Measurements from ENCODE around the gene IL17RE. TPM values are rescaled to one million over a fixed set of nuclear protein-coding genes. Genes with fewer than 3 reads are reported as not detected.
"Not testable (repeated sequence)": the region's sequence is repeated elsewhere in the genome, so short reads cannot be mapped to it uniquely, and the experiment has no call there.

IL17RE gene
- total RNA-seq, 6 experiments from 2014 or later: 1.1 to 4.6 (median 2.2) TPM

GRCh38 chr3:9937486-9938238, 35.0 kb downstream of the IL17RE start:
- H3K27ac ChIP-seq: no peak overlapping the region
- H3K4me1 ChIP-seq: peaks cover 0 to 22% (median 5%) of the 10 kb centered on the region in 4 donors
- H3K9me3 ChIP-seq: no peaks in the 10 kb centered on the region
- peaks cover 0 to 19% (median 0%) of the 10 kb centered on the region in 4 donors for H3K36me3 ChIP-seq
- TF ChIP-seq CTCF (IDR thresholded peaks at IDR 0.05) (no peak), POLR2A (IDR thresholded peaks at IDR 0.05) (no peak)
- H3K27me3 ChIP-seq: no peaks in the 10 kb centered on the region
- intact Hi-C loops (cut with DNase I): loop anchor here in 1 of 2 donors (10.0 kb wide), 1 partner anchor 287 kb away; no protein-coding TSS in a partner anchor
- DNase-seq (no peak), ATAC-seq (no peak)
- WGBS (ENCODE audit: insufficient coverage, low coverage, low lambda C conversion rate, missing lambda C conversion rate): 89% methylated on average over 11 of the region's 13 CpGs
- H3K4me3 ChIP-seq: no peak overlapping the region

GRCh38 chr3:9938966-9939365, 36.3 kb downstream of the IL17RE start:
- no peak overlapping the region for H3K27ac ChIP-seq
- intact Hi-C loops (cut with DNase I): loop anchor here in 1 of 2 donors (10.0 kb wide), 1 partner anchor 286 kb away; no protein-coding TSS in a partner anchor
- H3K36me3 ChIP-seq: peaks cover 0 to 24% (median 0%) of the 10 kb centered on the region in 4 donors
- DNase-seq (no peak), ATAC-seq (no peak)
- no peaks in the 10 kb centered on the region for H3K27me3 ChIP-seq
- TF ChIP-seq POLR2A (IDR thresholded peaks at IDR 0.05) (no peak), CTCF (IDR thresholded peaks at IDR 0.05) (no peak)
- no peak overlapping the region for H3K4me3 ChIP-seq
- WGBS (ENCODE audit: insufficient coverage, low coverage, low lambda C conversion rate, missing lambda C conversion rate): 94% methylated on average over 2 of the region's 2 CpGs
- H3K9me3 ChIP-seq: no peaks in the 10 kb centered on the region
- peaks cover 0 to 22% (median 5%) of the 10 kb centered on the region in 4 donors for H3K4me1 ChIP-seq

- peaks cover 0 to 24% (median 0%) of the 10 kb centered on the region in 4 donors for H3K36me3 ChIP-seq
- not testable (repeated sequence) for H3K27ac ChIP-seq, H3K27me3 ChIP-seq, DNase-seq, ATAC-seq, H3K4me3 ChIP-seq, H3K9me3 ChIP-seq
- peaks cover 0 to 15% (median 2%) of the 10 kb centered on the region in 4 donors for H3K4me1 ChIP-seq
- WGBS (ENCODE audit: insufficient coverage, low coverage, low lambda C conversion rate, missing lambda C conversion rate): 80% methylated on average over 1 of the region's 32 CpGs
- intact Hi-C loops (cut with DNase I): loop anchor here in 1 of 2 donors (10.0 kb wide), 1 partner anchor 285 kb away; no protein-coding TSS in a partner anchor
Measured at GRCh38 chr3:9939906-9940305, 37.3 kb downstream of the IL17RE start.

GRCh38 chr3:9940746-9941145, 38.1 kb downstream of the IL17RE start:
- intact Hi-C loops (cut with DNase I): no loop called here

More at GRCh38 chr3:9940746-9941145, 38.1 kb downstream of the IL17RE start:
- no peaks in the 10 kb centered on the region for H3K9me3 ChIP-seq
- peaks cover 0 to 7% (median 0%) of the 10 kb centered on the region in 4 donors for H3K4me1 ChIP-seq
- no peaks in the 10 kb centered on the region for H3K27me3 ChIP-seq
- DNase-seq: no peak
- H3K36me3 ChIP-seq: peaks cover 0 to 24% (median 0%) of the 10 kb centered on the region in 4 donors
- TF ChIP-seq POLR2A (IDR thresholded peaks at IDR 0.05) (no peak), CTCF (IDR thresholded peaks at IDR 0.05) (no peak)
- no CpG with 5 or more reads among the region's 10 CpGs for WGBS (ENCODE audit: insufficient coverage, low coverage, low lambda C conversion rate, missing lambda C conversion rate)
- no peak overlapping the region for H3K27ac ChIP-seq
- no peak for ATAC-seq
- H3K4me3 ChIP-seq: no peak overlapping the region

Measured in right lobe of liver (tissue), 6 donors.